HepG2 (cell line): Measurements from ENCODE around the gene TOLLIP. TPM values are rescaled to one million over a fixed set of nuclear protein-coding genes. Genes with fewer than 3 reads are reported as not detected.
A peak's percentile ranks its signal among the peaks of the same experiment; 100 is the strongest.

ENCODE experiments used
- ATAC-seq: fragments of 200-7000 bp; cut with Tn5 transposase; 3 replicates; pipeline ENCODE4 v1.9.1; 2020; ENCODE audit warnings: mild to moderate bottlenecking, moderate library complexity
- BruUV-seq: library from RNA; stranded (reverse); fragments of 400-500 nt; replicated peaks from 2 replicates; lab custom pipeline; 2021; lab: Mats Ljungman, UMichigan
- CTCF ChIA-PET: fragments of 300-600 bp; formaldehyde crosslinking; extraction: SDS; loops from one replicate; lab custom pipeline; 2021; ENCODE audit warnings: low total read pairs, inconsistent platforms, low intra/inter-chr PET ratio; lab: Yijun Ruan, JAX
- POLR2A ChIA-PET: fragments of 350-600 bp; sonication (Branson Sonifier 250); formaldehyde crosslinking; loops from one replicate; lab custom pipeline; 2020; ENCODE audit warnings: antibody characterized with exemption, inconsistent platforms; lab: Yijun Ruan, JAX
- DNase-seq: peaks from one replicate; pipeline ENCODE4 v3.0.0-alpha.2; 2015; ENCODE audit warnings: low spot score
- FAIRE-seq: peaks from 3 replicates; lab custom pipeline; 2011; peaks lifted over from hg19 to GRCh38; lab: Jason Lieb, UNC
- H2AFZ ChIP-seq: one replicate; pipeline ENCODE4 v1.6.1; 2011; ENCODE audit warnings: low read length, inconsistent platforms
- H3K27ac ChIP-seq: fragments of 300-600 bp; 3 replicates; pipeline ENCODE4 v1.8.0; 2011; ENCODE audit warnings: mixed run types, mild to moderate bottlenecking, mixed read lengths, low read length, inconsistent platforms; ENCODE audit not compliant: insufficient read depth; ENCODE audit errors: extremely low read length
- H3K27me3 ChIP-seq, 2 experiments: fragments of 200-600 bp in 1 of 2; 2 replicates in 1 of 2; 3 replicates in 1 of 2; pipeline versions ENCODE4 v1.6.0 to v1.8.0; 2011; ENCODE audit warnings: low read length in 2 of 2, mild to moderate bottlenecking in 2 of 2, moderate library complexity in 2 of 2, inconsistent platforms in 1 of 2; ENCODE audit not compliant: insufficient read depth in 2 of 2, control insufficient read depth in 1 of 2
- H3K36me3 ChIP-seq, 2 experiments: fragments of 200-600 bp in 1 of 2; replicated peaks in 1 of 2; 2 replicates in 1 of 2; 3 replicates in 1 of 2; pipeline versions ENCODE4 v1.5.1 to v1.8.0; 2011; ENCODE audit warnings: low read length in 2 of 2, inconsistent platforms in 1 of 2; ENCODE audit not compliant: insufficient read depth in 2 of 2, control insufficient read depth in 1 of 2
- H3K4me1 ChIP-seq: 2 replicates; pipeline ENCODE4 v1.5.1; 2012; ENCODE audit warnings: low read length, inconsistent platforms; ENCODE audit not compliant: insufficient read depth
- H3K4me2 ChIP-seq: 2 replicates; pipeline ENCODE4 v1.6.0; 2011; ENCODE audit warnings: low read depth, low read length, inconsistent platforms
- H3K4me3 ChIP-seq, 3 experiments: fragments of 200-600 bp in 1 of 3; sonication (generic), shearing (Covaris generic) in 1 of 3; replicated peaks in 1 of 3; 2 replicates each; pipeline ENCODE4 v1.5.1; 2011 to 2016; ENCODE audit warnings: low read length in 3 of 3, inconsistent platforms in 2 of 3, low read depth in 2 of 3, mild to moderate bottlenecking in 2 of 3, control low read depth in 1 of 3, mixed read lengths in 1 of 3; ENCODE audit not compliant: insufficient read depth in 1 of 3
- H3K79me2 ChIP-seq: one replicate; pipeline ENCODE4 v1.6.1; 2011; ENCODE audit warnings: low read length, inconsistent platforms; ENCODE audit not compliant: insufficient read depth
- H3K9ac ChIP-seq: 2 replicates; pipeline ENCODE4 v1.6.0; 2011; ENCODE audit warnings: mild to moderate bottlenecking, low read depth, low read length, inconsistent platforms; ENCODE audit not compliant: insufficient read depth
- H3K9me3 ChIP-seq: 2 replicates; pipeline ENCODE4 v1.5.1; 2012; ENCODE audit warnings: mild to moderate bottlenecking, low read length
- H4K20me1 ChIP-seq: 2 replicates; pipeline ENCODE4 v1.6.0; 2011; ENCODE audit warnings: inconsistent platforms, mild to moderate bottlenecking, low read length, moderate library complexity; ENCODE audit not compliant: insufficient read depth
- ARNTL ChIP-seq: sonication (generic); formaldehyde crosslinking; IDR thresholded peaks from 2 replicates; pipeline ENCODE4 v1.4.0; 2020; ENCODE audit warnings: mild to moderate bottlenecking, missing genetic modification reagents
- HNRNPL ChIP-seq: fragments of 200-400 bp; formaldehyde crosslinking; IDR thresholded peaks from 2 replicates; pipeline ENCODE4 v1.6.1; 2017; ENCODE audit warnings: mild to moderate bottlenecking, low read depth, low read length
- MBNL3 ChIP-seq: fragments of 250-450 bp; sonication (Bioruptor Pico); conservative IDR thresholded peaks from 2 replicates; pipeline ENCODE4 v1.8.0; 2022; ENCODE audit warnings: mild to moderate bottlenecking, inconsistent platforms
- SUZ12 ChIP-seq: fragments of 150-350 bp; IDR thresholded peaks from 2 replicates; pipeline ENCODE4 v1.6.1; 2014; ENCODE audit warnings: low read depth, low read length
- ZNF337 ChIP-seq: sonication (generic); formaldehyde crosslinking; IDR thresholded peaks from 2 replicates; pipeline ENCODE4 v1.5.1; 2020; ENCODE audit warnings: missing genetic modification reagents, low read depth, mild to moderate bottlenecking, borderline replicate concordance
- ZNF572 ChIP-seq: sonication (generic); formaldehyde crosslinking; IDR thresholded peaks from 2 replicates; pipeline ENCODE4 v1.5.1; 2020; ENCODE audit warnings: mild to moderate bottlenecking, missing genetic modification reagents
- whole genome bisulfite sequencing: methylation state at CpG from one replicate; pipeline ENCODE4 v1.1.6; 2017; ENCODE audit warnings: low lambda C conversion rate; 5-methylcytosine and 5-hydroxymethylcytosine counted together
- in situ Hi-C: cut with HindIII; loops from 2 replicates; pipeline ENCODE4 v1.10.0; 2017; ENCODE audit warnings: low pct_unique_long_range_greater_than_20kb; ENCODE audit not compliant: extremely low pct_ligation_motif_present
- intact Hi-C: fragments of 100-400 bp; cut with micrococcal nuclease; formaldehyde crosslinking; loops from one replicate; pipeline ENCODE4 v1.10.0; 2022; ENCODE audit not compliant: unreplicated experiment
- polyA plus RNA-seq, 8 experiments: library from polyadenylated mRNA; depleted of rRNA in 3 of 8; stranded (reverse) in 7 of 8; unstranded in 1 of 8; fragments of >200 nt; fragmentation: Illumina TruSeq in 4 of 8; extraction: Trizol in 4 of 8; gene quantifications; 2 replicates each; pipeline versions ENCODE4 v1.2.1 to v1.2.3, GENCODE V29; 2011 to 2016; ENCODE audit warnings: low read depth in 4 of 8, missing spikeins in 1 of 8, mixed read lengths in 1 of 8; ENCODE audit not compliant: insufficient read depth in 1 of 8
- total RNA-seq, 5 experiments: library from RNA; depleted of rRNA; stranded (reverse); fragments of >200 nt; fragmentation: Illumina TruSeq; extraction: Trizol; gene quantifications; 2 replicates each; pipeline ENCODE4 v1.2.3, GENCODE V29; 2016; ENCODE audit warnings: low read depth in 1 of 5
- TF ChIP-seq, protein P1 (sequence below): sonication (generic); formaldehyde crosslinking; IDR thresholded peaks from 2 replicates; pipeline ENCODE4 v1.5.0; 2020; ENCODE audit warnings: missing genetic modification reagents
- TF ChIP-seq, protein P2 (sequence below): sonication (generic); formaldehyde crosslinking; IDR thresholded peaks from 2 replicates; pipeline ENCODE4 v1.9.0; 2021; ENCODE audit warnings: missing genetic modification reagents, mild to moderate bottlenecking, borderline replicate concordance
- TF ChIP-seq, protein P3 (sequence below): sonication (generic); formaldehyde crosslinking; IDR thresholded peaks from 2 replicates; pipeline ENCODE4 v1.9.0; 2022; ENCODE audit warnings: low read depth, missing genetic modification reagents
- TF ChIP-seq, protein P4 (sequence below): sonication (generic); formaldehyde crosslinking; IDR thresholded peaks from 2 replicates; pipeline ENCODE4 v1.4.0; 2020; ENCODE audit warnings: missing genetic modification reagents, borderline replicate concordance

TOLLIP gene
- total and polyA plus RNA-seq, 2 of the 13 experiments (the other 11 are each of a cell fraction or from before 2014, with no cell fraction given): 25.9 to 47.5 TPM

DNA sequence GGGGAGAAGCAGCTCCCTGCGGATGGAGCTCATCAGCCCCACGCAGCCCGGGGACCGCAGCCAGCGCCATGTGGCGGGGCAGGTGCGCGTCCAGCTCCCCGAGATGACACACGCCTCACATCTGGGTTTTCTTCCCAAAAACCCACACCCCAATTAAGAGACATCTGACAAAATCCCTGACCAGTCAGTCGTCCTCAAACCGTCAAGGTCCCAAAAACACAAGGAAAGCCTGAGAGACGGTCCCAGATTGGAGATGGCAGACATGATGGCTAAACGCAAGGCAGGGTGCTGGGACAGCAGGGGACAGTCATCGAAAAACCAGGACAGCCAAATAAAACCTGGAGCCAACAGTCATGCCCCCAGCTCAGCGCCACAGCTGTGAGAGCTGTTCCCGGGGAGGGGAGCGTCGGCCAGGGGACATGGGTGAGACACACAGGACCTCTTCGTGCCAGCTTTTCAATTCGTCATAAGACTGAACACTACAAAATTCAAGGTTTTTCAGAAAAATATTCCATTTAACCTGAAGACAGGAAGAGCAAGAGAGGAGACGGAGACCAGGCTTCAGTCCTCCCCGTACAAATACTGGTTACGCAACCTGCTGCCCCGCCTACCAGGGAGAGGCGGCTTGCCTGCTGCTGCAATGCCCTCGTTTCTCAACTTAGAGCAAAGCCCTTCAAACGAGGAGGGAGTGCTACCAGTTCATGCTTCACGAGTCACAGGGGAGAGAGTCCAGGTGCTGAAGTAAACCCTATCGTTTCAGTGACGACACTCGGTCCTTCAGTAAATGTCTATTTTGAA, 10.5 kb downstream of the TOLLIP start (continued):
- TF ChIP-seq, protein P1, sequence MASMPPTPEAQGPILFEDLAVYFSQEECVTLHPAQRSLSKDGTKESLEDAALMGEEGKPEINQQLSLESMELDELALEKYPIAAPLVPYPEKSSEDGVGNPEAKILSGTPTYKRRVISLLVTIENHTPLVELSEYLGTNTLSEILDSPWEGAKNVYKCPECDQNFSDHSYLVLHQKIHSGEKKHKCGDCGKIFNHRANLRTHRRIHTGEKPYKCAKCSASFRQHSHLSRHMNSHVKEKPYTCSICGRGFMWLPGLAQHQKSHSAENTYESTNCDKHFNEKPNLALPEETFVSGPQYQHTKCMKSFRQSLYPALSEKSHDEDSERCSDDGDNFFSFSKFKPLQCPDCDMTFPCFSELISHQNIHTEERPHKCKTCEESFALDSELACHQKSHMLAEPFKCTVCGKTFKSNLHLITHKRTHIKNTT (CRISPR knock-in tag): no peak
- TF ChIP-seq, protein P2, sequence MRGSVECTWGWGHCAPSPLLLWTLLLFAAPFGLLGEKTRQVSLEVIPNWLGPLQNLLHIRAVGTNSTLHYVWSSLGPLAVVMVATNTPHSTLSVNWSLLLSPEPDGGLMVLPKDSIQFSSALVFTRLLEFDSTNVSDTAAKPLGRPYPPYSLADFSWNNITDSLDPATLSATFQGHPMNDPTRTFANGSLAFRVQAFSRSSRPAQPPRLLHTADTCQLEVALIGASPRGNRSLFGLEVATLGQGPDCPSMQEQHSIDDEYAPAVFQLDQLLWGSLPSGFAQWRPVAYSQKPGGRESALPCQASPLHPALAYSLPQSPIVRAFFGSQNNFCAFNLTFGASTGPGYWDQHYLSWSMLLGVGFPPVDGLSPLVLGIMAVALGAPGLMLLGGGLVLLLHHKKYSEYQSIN: no peak
- TF ChIP-seq ZNF337 (CRISPR knock-in tag): no peak

DNA sequence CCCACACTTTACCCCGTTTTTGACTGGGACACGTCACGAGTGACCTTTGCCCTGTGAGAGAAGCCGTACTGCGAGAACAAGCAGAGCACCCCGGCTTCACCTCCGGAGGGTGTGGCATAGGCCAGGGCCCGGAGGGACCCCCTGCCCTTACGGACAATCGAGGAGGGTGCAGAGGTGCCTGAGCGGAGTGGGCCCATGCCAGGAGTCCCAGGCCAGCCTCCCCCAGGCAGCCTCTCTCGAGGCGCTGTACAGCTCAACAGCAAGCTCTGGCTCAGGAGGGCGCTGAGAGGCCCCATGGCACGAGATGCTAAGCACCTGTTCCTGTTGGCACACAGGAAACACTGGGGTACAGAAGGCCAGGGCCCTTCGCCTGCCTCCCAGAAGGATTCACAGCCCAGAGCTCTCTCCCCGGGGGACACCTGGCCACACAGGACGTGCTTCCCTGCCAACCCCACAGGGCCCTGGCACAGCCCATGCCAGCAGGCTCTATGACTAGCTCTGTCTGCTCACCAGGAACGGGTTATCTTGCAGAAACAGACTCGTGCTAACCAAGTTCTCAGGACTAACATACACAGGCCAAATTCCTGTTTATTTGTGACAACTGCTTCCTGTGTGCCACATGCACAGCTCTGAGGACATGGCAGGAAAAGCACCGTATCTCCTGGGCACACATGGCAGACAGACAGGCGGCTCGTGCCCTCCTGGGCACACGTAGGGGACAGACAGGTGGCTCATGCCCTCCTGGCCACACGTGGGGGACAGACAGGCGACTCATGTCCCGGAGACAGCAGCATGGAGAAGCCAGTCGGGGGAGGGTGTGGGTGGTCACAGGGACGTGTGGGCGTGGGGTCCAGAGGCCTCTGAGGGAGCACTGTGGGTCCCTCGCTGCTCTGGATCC, 11.6 kb downstream of the TOLLIP start:
- in situ Hi-C loops: loop anchor here (10.0 kb wide), 1 partner anchor 87 kb away; the partner anchor contains the start of gene BRSK2
- peaks cover 55% of the 10 kb centered on the region for H3K4me1 ChIP-seq
- H3K4me3 ChIP-seq: no peak overlapping the region
- CTCF ChIA-PET: no interaction called here
- no peak overlapping the region for H2AFZ ChIP-seq
- ATAC-seq (no peak), FAIRE-seq (no peak), DNase-seq (no peak)
- POLR2A ChIA-PET: no interaction called here
- WGBS: 67% methylated on average over 22 of the region's 31 CpGs
- peaks cover 12 to 25% of the 10 kb centered on the region in 2 experiments; a peak in 4 of 5 replicates for H3K36me3 ChIP-seq
- no peaks in the 10 kb centered on the region for H3K9me3 ChIP-seq
- no peaks in the 10 kb centered on the region; the same call in 1 of the 2 replicates for H4K20me1 ChIP-seq
- intact Hi-C loops: loop anchor here (2.0 kb wide), 1 partner anchor 33 kb away; no protein-coding TSS in a partner anchor
- peaks cover 56% of the 10 kb centered on the region for H3K79me2 ChIP-seq
- no peak overlapping the region; the same call in 1 of the 2 replicates for H3K9ac ChIP-seq
- peak overlapping the region; percentile 76; the same call in 1 of the 2 replicates for H3K4me2 ChIP-seq
- BruUV-seq: no TSS peak
- no peaks in the 10 kb centered on the region for H3K27me3 ChIP-seq
- peak overlapping the region; percentile 33 for H3K27ac ChIP-seq
- 0 out of 2 replicates have a peak, but pooled peaks have one; percentile 21 for TF ChIP-seq ZNF572 (CRISPR knock-in tag)
- TF ChIP-seq, protein P3, sequence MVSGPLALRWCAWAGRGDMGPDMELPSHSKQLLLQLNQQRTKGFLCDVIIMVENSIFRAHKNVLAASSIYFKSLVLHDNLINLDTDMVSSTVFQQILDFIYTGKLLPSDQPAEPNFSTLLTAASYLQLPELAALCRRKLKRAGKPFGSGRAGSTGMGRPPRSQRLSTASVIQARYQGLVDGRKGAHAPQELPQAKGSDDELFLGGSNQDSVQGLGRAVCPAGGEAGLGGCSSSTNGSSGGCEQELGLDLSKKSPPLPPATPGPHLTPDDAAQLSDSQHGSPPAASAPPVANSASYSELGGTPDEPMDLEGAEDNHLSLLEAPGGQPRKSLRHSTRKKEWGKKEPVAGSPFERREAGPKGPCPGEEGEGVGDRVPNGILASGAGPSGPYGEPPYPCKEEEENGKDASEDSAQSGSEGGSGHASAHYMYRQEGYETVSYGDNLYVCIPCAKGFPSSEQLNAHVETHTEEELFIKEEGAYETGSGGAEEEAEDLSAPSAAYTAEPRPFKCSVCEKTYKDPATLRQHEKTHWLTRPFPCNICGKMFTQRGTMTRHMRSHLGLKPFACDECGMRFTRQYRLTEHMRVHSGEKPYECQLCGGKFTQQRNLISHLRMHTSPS (CRISPR knock-in tag): peak; percentile 83
- peak; percentile 85 for TF ChIP-seq HNRNPL
- no peak for TF ChIP-seq ARNTL (CRISPR knock-in tag)
- no peak for TF ChIP-seq MBNL3
- TF ChIP-seq SUZ12: no peak
- TF ChIP-seq, protein P4, sequence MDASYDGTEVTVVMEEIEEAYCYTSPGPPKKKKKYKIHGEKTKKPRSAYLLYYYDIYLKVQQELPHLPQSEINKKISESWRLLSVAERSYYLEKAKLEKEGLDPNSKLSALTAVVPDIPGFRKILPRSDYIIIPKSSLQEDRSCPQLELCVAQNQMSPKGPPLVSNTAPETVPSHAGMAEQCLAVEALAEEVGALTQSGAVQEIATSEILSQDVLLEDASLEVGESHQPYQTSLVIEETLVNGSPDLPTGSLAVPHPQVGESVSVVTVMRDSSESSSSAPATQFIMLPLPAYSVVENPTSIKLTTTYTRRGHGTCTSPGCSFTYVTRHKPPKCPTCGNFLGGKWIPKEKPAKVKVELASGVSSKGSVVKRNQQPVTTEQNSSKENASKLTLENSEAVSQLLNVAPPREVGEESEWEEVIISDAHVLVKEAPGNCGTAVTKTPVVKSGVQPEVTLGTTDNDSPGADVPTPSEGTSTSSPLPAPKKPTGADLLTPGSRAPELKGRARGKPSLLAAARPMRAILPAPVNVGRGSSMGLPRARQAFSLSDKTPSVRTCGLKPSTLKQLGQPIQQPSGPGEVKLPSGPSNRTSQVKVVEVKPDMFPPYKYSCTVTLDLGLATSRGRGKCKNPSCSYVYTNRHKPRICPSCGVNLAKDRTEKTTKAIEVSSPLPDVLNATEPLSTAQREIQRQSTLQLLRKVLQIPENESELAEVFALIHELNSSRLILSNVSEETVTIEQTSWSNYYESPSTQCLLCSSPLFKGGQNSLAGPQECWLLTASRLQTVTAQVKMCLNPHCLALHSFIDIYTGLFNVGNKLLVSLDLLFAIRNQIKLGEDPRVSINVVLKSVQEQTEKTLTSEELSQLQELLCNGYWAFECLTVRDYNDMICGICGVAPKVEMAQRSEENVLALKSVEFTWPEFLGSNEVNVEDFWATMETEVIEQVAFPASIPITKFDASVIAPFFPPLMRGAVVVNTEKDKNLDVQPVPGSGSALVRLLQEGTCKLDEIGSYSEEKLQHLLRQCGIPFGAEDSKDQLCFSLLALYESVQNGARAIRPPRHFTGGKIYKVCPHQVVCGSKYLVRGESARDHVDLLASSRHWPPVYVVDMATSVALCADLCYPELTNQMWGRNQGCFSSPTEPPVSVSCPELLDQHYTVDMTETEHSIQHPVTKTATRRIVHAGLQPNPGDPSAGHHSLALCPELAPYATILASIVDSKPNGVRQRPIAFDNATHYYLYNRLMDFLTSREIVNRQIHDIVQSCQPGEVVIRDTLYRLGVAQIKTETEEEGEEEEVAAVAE: no peak
